ENCODE data around the gene NPPC.
"Not testable (repeated sequence)": the region's sequence is repeated elsewhere in the genome, so short reads cannot be mapped to it uniquely, and the experiment has no call there.

NPPC gene

GRCh38 chr2:231919341-231920035 lies 6.7 kb downstream of the NPPC start:
- DNase-seq: no peak

GRCh38 chr2:231918501-231919330 lies 7.5 kb downstream of the NPPC start:
- DNase-seq: no peak

- no peak for DNase-seq
These were observed 8.7 kb downstream of the NPPC start for GRCh38 chr2:231917280-231918066.

- DNase-seq: no peak
These were observed 12.0 kb downstream of the NPPC start for GRCh38 chr2:231914077-231914690.

- no peak for DNase-seq
These were observed 14.8 kb downstream of the NPPC start for GRCh38 chr2:231911381-231911780.

- no peak for DNase-seq
These were observed 15.4 kb downstream of the NPPC start for GRCh38 chr2:231910771-231911170.

- DNase-seq: not testable (repeated sequence)
These were observed 16.0 kb downstream of the NPPC start for GRCh38 chr2:231910161-231910560.

- no peak for DNase-seq
These were observed 16.6 kb downstream of the NPPC start for GRCh38 chr2:231909631-231910030.

GRCh38 chr2:231908584-231908983 lies 17.6 kb downstream of the NPPC start:
- DNase-seq: no peak

- DNase-seq: no peak
These were observed 18.4 kb downstream of the NPPC start for GRCh38 chr2:231907765-231908164.

- no peak for DNase-seq
These were observed 21.2 kb downstream of the NPPC start for GRCh38 chr2:231905026-231905425.

- no peak for DNase-seq
These were observed 22.0 kb downstream of the NPPC start for GRCh38 chr2:231904161-231904611.

GRCh38 chr2:231902598-231902997 lies 23.6 kb downstream of the NPPC start:
- DNase-seq: no peak

GRCh38 chr2:231900972-231901371 lies 25.2 kb downstream of the NPPC start:
- no peak for DNase-seq

- DNase-seq: no peak
These were observed 25.7 kb downstream of the NPPC start for GRCh38 chr2:231900486-231900942.

GRCh38 chr2:231894566-231895380 lies 31.4 kb downstream of the NPPC start:
- DNase-seq: no peak

- no peak for DNase-seq
These were observed 34.7 kb downstream of the NPPC start for GRCh38 chr2:231891514-231891905.

- DNase-seq: no peak
These were observed 35.2 kb downstream of the NPPC start for GRCh38 chr2:231890896-231891513.

- DNase-seq: no peak
These were observed 38.4 kb downstream of the NPPC start for GRCh38 chr2:231887756-231888155.

- no peak for DNase-seq
These were observed 40.0 kb downstream of the NPPC start for GRCh38 chr2:231886071-231886681.

Measured in NCI-H1694 (cell line).